A549 (cell line): Measurements from ENCODE around the gene ANKS4B.

Source experiments
- CHD2 ChIP-seq: fragments of 150-350 bp; IDR thresholded peaks from 2 replicates; pipeline ENCODE4 v1.6.1; 2014; ENCODE audit warnings: low read length; ENCODE audit not compliant: partially characterized antibody
- KDM1A ChIP-seq: fragments of 200-600 bp; sonication (generic); IDR thresholded peaks from 2 replicates; pipeline ENCODE4 v1.6.1; 2016; ENCODE audit warnings: low read depth, mild to moderate bottlenecking
- POLR2A ChIP-seq: IDR thresholded peaks from 2 replicates; pipeline ENCODE4 v1.6.1; 2012; ENCODE audit warnings: mild to moderate bottlenecking, low read length
- TF ChIP-seq, protein P1 (sequence below): fragments of >200 bp; sonication (Bioruptor Twin); formaldehyde crosslinking; IDR thresholded peaks from 3 replicates; pipeline ENCODE4 v1.5.1; 2016

DNA sequence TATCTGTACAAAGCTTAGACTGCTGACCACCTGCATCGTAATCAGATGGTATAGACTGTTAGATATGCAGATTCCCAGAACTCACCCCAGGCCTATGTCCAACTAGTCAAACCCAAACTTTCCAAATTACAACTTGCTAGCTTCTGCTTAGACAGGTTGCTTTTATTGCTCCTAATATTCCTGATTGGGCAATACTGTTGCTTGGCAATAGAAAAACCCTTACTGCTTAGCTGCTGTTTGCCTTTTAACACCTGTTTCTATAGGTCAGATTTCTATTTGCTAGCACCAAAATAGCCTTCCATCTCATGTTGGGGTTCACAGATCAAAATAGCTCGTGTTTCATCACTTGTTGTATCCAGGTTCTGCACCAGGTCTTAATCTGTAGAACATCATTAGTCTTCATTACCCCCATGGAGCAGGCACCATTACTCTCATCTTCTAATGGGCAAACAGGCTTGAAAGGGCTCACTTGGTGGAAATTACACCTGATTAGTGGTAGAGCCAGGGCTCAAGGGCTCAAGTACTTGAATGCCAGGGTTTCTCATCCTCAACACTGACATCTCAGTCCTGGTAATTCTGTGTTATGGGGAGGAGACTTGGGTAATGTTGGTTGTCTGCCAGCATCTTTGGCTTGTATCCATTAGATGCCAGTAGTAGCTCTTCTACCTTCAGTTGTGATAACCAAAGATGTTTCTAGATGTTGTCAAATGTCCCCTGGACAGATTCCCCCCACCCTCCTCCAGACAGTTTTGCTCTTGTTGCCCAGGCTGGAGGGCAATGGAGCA lies 24.9 kb upstream of the ANKS4B start:
- TF ChIP-seq POLR2A, result no peak
- TF ChIP-seq, protein P1, sequence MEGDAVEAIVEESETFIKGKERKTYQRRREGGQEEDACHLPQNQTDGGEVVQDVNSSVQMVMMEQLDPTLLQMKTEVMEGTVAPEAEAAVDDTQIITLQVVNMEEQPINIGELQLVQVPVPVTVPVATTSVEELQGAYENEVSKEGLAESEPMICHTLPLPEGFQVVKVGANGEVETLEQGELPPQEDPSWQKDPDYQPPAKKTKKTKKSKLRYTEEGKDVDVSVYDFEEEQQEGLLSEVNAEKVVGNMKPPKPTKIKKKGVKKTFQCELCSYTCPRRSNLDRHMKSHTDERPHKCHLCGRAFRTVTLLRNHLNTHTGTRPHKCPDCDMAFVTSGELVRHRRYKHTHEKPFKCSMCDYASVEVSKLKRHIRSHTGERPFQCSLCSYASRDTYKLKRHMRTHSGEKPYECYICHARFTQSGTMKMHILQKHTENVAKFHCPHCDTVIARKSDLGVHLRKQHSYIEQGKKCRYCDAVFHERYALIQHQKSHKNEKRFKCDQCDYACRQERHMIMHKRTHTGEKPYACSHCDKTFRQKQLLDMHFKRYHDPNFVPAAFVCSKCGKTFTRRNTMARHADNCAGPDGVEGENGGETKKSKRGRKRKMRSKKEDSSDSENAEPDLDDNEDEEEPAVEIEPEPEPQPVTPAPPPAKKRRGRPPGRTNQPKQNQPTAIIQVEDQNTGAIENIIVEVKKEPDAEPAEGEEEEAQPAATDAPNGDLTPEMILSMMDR, result no peak
- TF ChIP-seq KDM1A, result no peak
- TF ChIP-seq CHD2, result no peak
